K562 (cell line): ENCODE measurements around the gene SLC43A1. TPM values are rescaled to one million over a fixed set of nuclear protein-coding genes. Genes with fewer than 3 reads are reported as not detected.

ENCODE experiments used
- ARID2 ChIP-seq: fragments of 450-650 bp; IDR thresholded peaks from 2 replicates; pipeline ENCODE4 v1.6.1; 2017; ENCODE audit warnings: antibody characterized with exemption, mild to moderate bottlenecking
- CREM ChIP-seq: IDR thresholded peaks from 2 replicates; pipeline ENCODE4 v1.6.1; 2014; ENCODE audit warnings: antibody characterized with exemption, low read depth
- DLX4 ChIP-seq: fragments of 250-450 bp; sonication (Bioruptor Pico); IDR thresholded peaks from 2 replicates; pipeline ENCODE4 v1.6.1; 2021; ENCODE audit warnings: mild to moderate bottlenecking
- EGR1 ChIP-seq: fragments of 450-650 bp; conservative IDR thresholded peaks from 2 replicates; pipeline ENCODE4 v1.6.1; 2017; ENCODE audit warnings: mild to moderate bottlenecking
- ERF ChIP-seq: fragments of 450-650 bp; formaldehyde crosslinking; IDR thresholded peaks from 2 replicates; pipeline ENCODE4 v1.4.0; 2020; ENCODE audit warnings: mild to moderate bottlenecking, mixed read lengths
- ESRRA ChIP-seq: fragments of 450-650 bp; IDR thresholded peaks from 2 replicates; pipeline ENCODE4 v1.6.1; 2014; ENCODE audit warnings: low read depth, mild to moderate bottlenecking, moderate library complexity, borderline replicate concordance
- GABPB1 ChIP-seq: sonication (generic); formaldehyde crosslinking; IDR thresholded peaks from 2 replicates; pipeline ENCODE4 v1.8.0; 2022; ENCODE audit warnings: mild to moderate bottlenecking, missing genetic modification reagents
- HMBOX1 ChIP-seq: sonication (generic); IDR thresholded peaks from 2 replicates; pipeline ENCODE4 v1.6.1; 2016
- JUN ChIP-seq, 2 experiments: sonication (generic) in 1 of 2; formaldehyde crosslinking in 1 of 2; IDR thresholded peaks; 2 replicates each; pipeline versions ENCODE4 v1.6.1 to v1.8.0; 2012 to 2022; ENCODE audit warnings: borderline replicate concordance in 2 of 2, mild to moderate bottlenecking in 2 of 2, improper control_type of control experiment in 1 of 2, low read depth in 1 of 2, low read length in 1 of 2, missing genetic modification reagents in 1 of 2
- KLF16 ChIP-seq: IDR thresholded peaks from 2 replicates; pipeline ENCODE4 v1.6.1; 2016; ENCODE audit warnings: antibody characterized with exemption
- NONO ChIP-seq, 2 experiments: fragments of 200-400 bp in 1 of 2; fragments of 450-650 bp in 1 of 2; formaldehyde crosslinking in 1 of 2; IDR thresholded peaks; 2 replicates each; pipeline ENCODE4 v1.6.1; 2017; ENCODE audit warnings: low read depth in 2 of 2, mild to moderate bottlenecking in 2 of 2, moderate library complexity in 2 of 2, low read length in 1 of 2
- RBFOX2 ChIP-seq: fragments of 200-400 bp; formaldehyde crosslinking; IDR thresholded peaks from 2 replicates; pipeline ENCODE4 v1.6.1; 2017; ENCODE audit warnings: low read depth, mild to moderate bottlenecking, low read length, moderate library complexity
- RCOR1 ChIP-seq, 2 experiments: IDR thresholded peaks; 2 replicates each; pipeline ENCODE4 v1.6.1; 2012; ENCODE audit warnings: low read depth in 2 of 2, low read length in 2 of 2, borderline replicate concordance in 1 of 2, improper control_type of control experiment in 1 of 2
- STAG1 ChIP-seq: sonication (generic); formaldehyde crosslinking; IDR thresholded peaks from 2 replicates; pipeline ENCODE4 v1.5.0; 2020; ENCODE audit warnings: missing genetic modification reagents, borderline replicate concordance
- XRCC5 ChIP-seq: fragments of 200-400 bp; formaldehyde crosslinking; IDR thresholded peaks from 2 replicates; pipeline ENCODE4 v1.6.1; 2017; ENCODE audit warnings: low read depth, mild to moderate bottlenecking, low read length
- ZEB2 ChIP-seq: fragments of 450-650 bp; IDR thresholded peaks from 2 replicates; pipeline ENCODE4 v1.6.1; 2016
- ZFX ChIP-seq: sonication (generic); formaldehyde crosslinking; IDR thresholded peaks from 2 replicates; pipeline ENCODE4 v1.8.0; 2022; ENCODE audit warnings: mild to moderate bottlenecking, missing genetic modification reagents, moderate library complexity
- polyA plus RNA-seq, 8 experiments: library from polyadenylated mRNA; depleted of rRNA in 4 of 8; stranded (reverse) in 5 of 8; unstranded in 3 of 8; fragments of >200 nt; fragmentation: Nextera tagmentation in 2 of 8; fragmentation: Illumina TruSeq in 1 of 8; extraction: Ambion mirVana in 2 of 8; extraction: Trizol in 1 of 8; gene quantifications; 2 replicates each; pipeline versions ENCODE4 v1.2.1 to v1.2.3, GENCODE V29; 2011 to 2014; ENCODE audit warnings: inconsistent platforms in 1 of 8, missing spikeins in 1 of 8
- total RNA-seq, 7 experiments: library from RNA; depleted of rRNA in 6 of 7; stranded (reverse); fragments of >200 nt in 6 of 7; fragmentation: Illumina TruSeq in 2 of 7; extraction: Trizol in 2 of 7; gene quantifications; 2 replicates each; pipeline versions ENCODE4 v1.2.1 to v1.2.3, GENCODE V29; 2011 to 2021; ENCODE audit warnings: low replicate concordance in 1 of 7
- TF ChIP-seq, protein P1 (sequence below), 3 experiments: fragments of 200-800 bp in 1 of 3; sonication (Bioruptor generic) in 1 of 3; sonication (generic) in 1 of 3; formaldehyde crosslinking in 1 of 3; IDR thresholded peaks; 2 replicates each; pipeline versions ENCODE4 v1.6.1 to v1.8.0; 2016 to 2022; ENCODE audit warnings: mild to moderate bottlenecking in 2 of 3, missing compliant biosample characterization in 2 of 3, missing genetic modification characterization in 2 of 3, missing genetic modification reagents in 1 of 3

SLC43A1 gene
- total and polyA plus RNA-seq, 9 of the 15 experiments (the other 6 are each of a cell fraction or from before 2014, with no cell fraction given): 2.6 to 41.8 (median 24.6) TPM

DNA sequence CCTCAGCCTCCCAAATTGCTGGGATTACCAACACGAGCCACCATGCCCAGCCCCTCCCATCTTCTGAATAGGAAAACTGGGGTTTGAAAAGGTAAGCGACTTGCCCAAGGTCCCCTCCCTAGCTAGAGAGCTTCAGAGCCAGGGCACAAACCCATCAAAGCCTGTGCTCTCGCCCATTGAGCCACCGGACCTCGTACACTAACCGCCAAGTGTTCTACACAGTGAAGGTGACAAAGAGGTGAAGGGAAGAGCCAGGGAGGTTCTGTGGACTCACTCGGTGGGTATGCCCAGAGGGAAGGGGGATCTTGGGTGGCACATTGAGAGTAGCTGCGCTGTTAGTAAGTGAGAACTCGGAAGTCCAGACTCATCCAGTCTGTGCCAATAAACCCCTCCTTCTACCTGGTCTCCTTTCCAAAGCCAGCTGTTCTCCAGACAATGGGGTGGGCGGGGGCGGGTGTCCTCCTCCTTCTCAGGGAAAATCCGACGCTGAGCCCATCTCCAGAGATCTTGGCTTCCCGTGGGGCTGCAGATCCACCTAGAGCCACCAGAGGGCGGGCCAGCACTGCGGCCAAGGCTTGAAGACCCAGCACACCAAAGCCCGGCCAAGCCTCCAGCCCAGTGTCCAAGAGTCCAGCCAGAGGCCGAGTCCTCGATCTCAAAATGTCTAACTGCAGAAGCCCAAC lies 58.4 kb downstream of the SLC43A1 start (continued):
- no peak for TF ChIP-seq ZEB2
- TF ChIP-seq, protein P1, sequence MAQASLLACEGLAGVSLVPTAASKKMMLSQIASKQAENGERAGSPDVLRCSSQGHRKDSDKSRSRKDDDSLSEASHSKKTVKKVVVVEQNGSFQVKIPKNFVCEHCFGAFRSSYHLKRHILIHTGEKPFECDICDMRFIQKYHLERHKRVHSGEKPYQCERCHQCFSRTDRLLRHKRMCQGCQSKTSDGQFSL (CRISPR knock-in tag; IDR thresholded peaks at IDR 0.05): no peak
- TF ChIP-seq, protein P1 (tag; IDR thresholded peaks at IDR 0.05): no peak
- peak in 1 of 2 experiments; percentile 54; a peak in 1 of 4 replicates for TF ChIP-seq RCOR1 (IDR thresholded peaks at IDR 0.05; ENCODE audit: borderline replicate concordance in 1 of 2, low read depth in 2 of 2, low read length in 2 of 2)
- TF ChIP-seq ESRRA: peak; percentile 39; the same call in 1 of the 2 replicates
- 0 out of 2 replicates have a peak, but pooled peaks have one; percentile 41 for TF ChIP-seq ERF
- peak; percentile 54 for TF ChIP-seq EGR1
- no peak for TF ChIP-seq DLX4
- no peak for TF ChIP-seq RBFOX2
- peak; percentile 90 for TF ChIP-seq XRCC5
- TF ChIP-seq GABPB1: 0 out of 2 replicates have a peak, but pooled peaks have one; percentile 10
- TF ChIP-seq CREM: 0 out of 2 replicates have a peak, but pooled peaks have one; percentile 9
- no peak for TF ChIP-seq NONO (IDR thresholded peaks at IDR 0.05; ENCODE audit: low read depth in 2 of 2, low read length in 1 of 2)
- peak; percentile 22; the same call in 1 of the 2 replicates for TF ChIP-seq KLF16
- peak; percentile 69; the same call in 1 of the 2 replicates for TF ChIP-seq STAG1
- TF ChIP-seq JUN (IDR thresholded peaks at IDR 0.05; ENCODE audit: borderline replicate concordance, low read depth, low read length): 0 out of 2 replicates have a peak, but pooled peaks have one; percentile 14
- TF ChIP-seq JUN (CRISPR knock-in tag; IDR thresholded peaks at IDR 0.05; ENCODE audit: borderline replicate concordance): no peak
- TF ChIP-seq ZFX (CRISPR knock-in tag): no peak
- TF ChIP-seq ARID2: 0 out of 2 replicates have a peak, but pooled peaks have one; percentile 49
- no peak for TF ChIP-seq HMBOX1
